Psoas muscle (tissue), 8 donors: ENCODE results near the gene TIMP1. TPM values are rescaled to one million over a fixed set of nuclear protein-coding genes. Genes with fewer than 3 reads are reported as not detected.
"Not testable (repeated sequence)": the region's sequence is repeated elsewhere in the genome, so short reads cannot be mapped to it uniquely, and the experiment has no call there.

ENCODE experiments used
- ATAC-seq, 4 donors: fragments of 200-7000 bp; cut with Tn5 transposase; one replicate each; pipeline ENCODE4 v1.9.1; 2020; ENCODE audit warnings: moderate library complexity in 3 of 4, mild to moderate bottlenecking in 2 of 4
- DNase-seq, 2 donors: peaks; one replicate each; pipeline ENCODE4 v3.0.0-alpha.2; 2020
- H3K27ac ChIP-seq: fragments of 200-600 bp; one replicate; pipeline ENCODE4 v1.8.0; 2022
- H3K27me3 ChIP-seq, 3 donors: fragments of 200-600 bp in 1 of 3; one replicate each; pipeline versions ENCODE4 v1.6.1 to v1.8.0; 2013 to 2022; ENCODE audit warnings: low read length in 2 of 3, mild to moderate bottlenecking in 2 of 3, moderate library complexity in 1 of 3; ENCODE audit not compliant: insufficient read depth in 3 of 3
- H3K36me3 ChIP-seq, 2 donors: fragments of 200-600 bp in 1 of 2; one replicate each; pipeline versions ENCODE4 v1.6.1 to v1.8.0; 2013 to 2022; ENCODE audit warnings: low read depth in 1 of 2, mild to moderate bottlenecking in 1 of 2, moderate library complexity in 1 of 2; ENCODE audit not compliant: insufficient read depth in 1 of 2
- H3K4me1 ChIP-seq: fragments of 200-600 bp; one replicate; pipeline ENCODE4 v1.8.0; 2022
- H3K4me3 ChIP-seq: fragments of 200-600 bp; one replicate; pipeline ENCODE4 v1.8.0; 2022; ENCODE audit warnings: mild to moderate bottlenecking
- H3K9me3 ChIP-seq: fragments of 200-600 bp; one replicate; pipeline ENCODE4 v1.8.0; 2022
- WGBS, 3 donors: extraction: QIAGEN DNeasy Blood & Tissue Kit; methylation state at CpG; one replicate each; pipeline versions ENCODE4 v1.1.6 to v1.1.7; 2013; 5-methylcytosine and 5-hydroxymethylcytosine counted together
- intact Hi-C, 2 donors: fragments of 100-400 bp; cut with DNase I; formaldehyde crosslinking; loops; one replicate each; pipeline versions ENCODE4 v1.11.0 to v1.14.2; 2022
- polyA plus RNA-seq, 3 donors: library from polyadenylated mRNA; stranded (reverse); fragments of 200-250 nt; gene quantifications; one replicate each; pipeline ENCODE4 v1.2.3, GENCODE V29; 2013
- total RNA-seq, 4 donors: library from RNA; stranded (reverse); fragmentation: NEBNext Ultra II Directional in 2 of 4; extraction: Animal tissue kit (Norgen Biotek cat#: 25700) in 2 of 4; gene quantifications; one replicate each; pipeline versions ENCODE4 v1.2.1 to v1.2.4, GENCODE V29; 2021 to 2023
- TF ChIP-seq, protein P1 (sequence below): fragments of 200-600 bp; IDR thresholded peaks from one replicate; pipeline ENCODE4 v1.8.0; 2022; ENCODE audit warnings: antibody characterized with exemption
- donor health status: healthy with polysubstance abuse.
- donor health status: DM: no; HTN: no; CAD: no; lungs with moderate emphysema.
- donor health status: Bipolar disorder and iron deficiency.
- donor health status: healthy.
- donor health status: DM: yes; HTN: yes; CAD: no.
- donor health status: DM: no; HTN: no; CAD: no.
- donor health status: DM: no; HTN: no; CAD: no.
- donor health status: DM: yes; HTN: yes; CAD: no.

Gene TIMP1
- total and polyA plus RNA-seq, 7 donors: 15.7 to 190 (median 36.2) TPM

DNA sequence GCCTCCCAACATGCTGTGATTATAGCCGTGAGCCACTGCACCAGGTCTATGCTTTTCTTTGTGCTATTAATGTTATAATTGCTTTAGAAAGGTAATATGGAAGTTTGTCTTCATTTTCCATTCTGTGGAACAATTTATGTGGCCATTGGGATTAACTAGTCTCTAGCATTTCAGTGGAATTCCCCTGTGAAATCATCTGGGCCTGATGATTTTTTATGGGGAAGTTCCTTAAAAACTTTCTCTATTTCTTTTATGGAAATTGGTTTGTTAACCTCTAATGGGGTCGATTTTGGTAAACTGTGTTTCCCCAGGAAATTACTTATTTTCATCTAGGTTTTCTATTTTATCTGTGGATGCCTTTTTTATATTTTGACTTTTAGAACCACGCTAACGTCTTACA lies 11.3 kb downstream of the TIMP1 start:
- ATAC-seq: no peak
- no peak for DNase-seq

DNA sequence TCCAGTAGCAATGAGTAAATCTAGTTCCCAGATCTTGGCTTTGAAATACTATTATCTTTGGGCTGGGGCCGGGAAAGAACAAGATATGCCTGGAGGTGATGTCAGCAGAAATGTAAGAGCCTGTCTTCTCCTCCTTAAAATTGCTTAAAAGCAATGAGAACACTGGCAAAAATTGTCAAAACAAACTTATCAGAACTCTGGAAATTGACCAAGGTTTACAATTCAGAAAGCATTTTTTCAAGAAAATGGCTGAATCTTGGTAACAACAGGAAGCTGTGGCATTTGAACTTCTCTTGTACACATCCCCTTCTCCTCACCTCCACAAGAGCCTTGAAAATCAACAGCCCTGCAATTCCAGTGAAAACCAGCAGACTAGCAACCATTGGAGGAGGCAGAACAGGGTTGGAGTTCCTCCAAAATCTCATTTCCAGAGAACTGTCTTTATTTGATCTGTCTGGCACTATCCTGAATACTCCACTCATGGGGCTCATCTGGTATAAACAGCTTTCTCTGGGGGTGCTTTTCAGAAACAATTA lies 13.5 kb downstream of the TIMP1 start:
- WGBS, 3 donors: 54 to 61% (median 55%) methylated on average over 1 of the region's 1 CpG
- intact Hi-C loops: no loop called here
- H3K27me3 ChIP-seq: no peaks in the 10 kb centered on the region
- no peak for DNase-seq
- no peaks in the 10 kb centered on the region for H3K4me1 ChIP-seq
- TF ChIP-seq, protein P1, sequence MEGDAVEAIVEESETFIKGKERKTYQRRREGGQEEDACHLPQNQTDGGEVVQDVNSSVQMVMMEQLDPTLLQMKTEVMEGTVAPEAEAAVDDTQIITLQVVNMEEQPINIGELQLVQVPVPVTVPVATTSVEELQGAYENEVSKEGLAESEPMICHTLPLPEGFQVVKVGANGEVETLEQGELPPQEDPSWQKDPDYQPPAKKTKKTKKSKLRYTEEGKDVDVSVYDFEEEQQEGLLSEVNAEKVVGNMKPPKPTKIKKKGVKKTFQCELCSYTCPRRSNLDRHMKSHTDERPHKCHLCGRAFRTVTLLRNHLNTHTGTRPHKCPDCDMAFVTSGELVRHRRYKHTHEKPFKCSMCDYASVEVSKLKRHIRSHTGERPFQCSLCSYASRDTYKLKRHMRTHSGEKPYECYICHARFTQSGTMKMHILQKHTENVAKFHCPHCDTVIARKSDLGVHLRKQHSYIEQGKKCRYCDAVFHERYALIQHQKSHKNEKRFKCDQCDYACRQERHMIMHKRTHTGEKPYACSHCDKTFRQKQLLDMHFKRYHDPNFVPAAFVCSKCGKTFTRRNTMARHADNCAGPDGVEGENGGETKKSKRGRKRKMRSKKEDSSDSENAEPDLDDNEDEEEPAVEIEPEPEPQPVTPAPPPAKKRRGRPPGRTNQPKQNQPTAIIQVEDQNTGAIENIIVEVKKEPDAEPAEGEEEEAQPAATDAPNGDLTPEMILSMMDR: no peak
- peaks cover 24% of the 10 kb centered on the region for H3K9me3 ChIP-seq
- H3K27ac ChIP-seq: no peak overlapping the region
- H3K4me3 ChIP-seq: no peak overlapping the region
- no peak for ATAC-seq
- H3K36me3 ChIP-seq: no peaks in the 10 kb centered on the region

More for the DNA sequence above, 11.3 kb downstream of the TIMP1 start:
- Histone ChIP-seq H3K27me3 (no peaks in the 10 kb centered on the region), H3K4me3 (no peak overlapping the region), H3K36me3 (no peaks in the 10 kb centered on the region), H3K4me1 (no peaks in the 10 kb centered on the region), H3K27ac (no peak overlapping the region), H3K9me3 (peaks cover 13% of the 10 kb centered on the region)
- TF ChIP-seq, protein P1: no peak
- intact Hi-C loops: no loop called here
- WGBS, 3 donors: 52 to 61% (median 57%) methylated on average over 4 of the region's 4 CpGs

- no peak overlapping the region for H3K27ac ChIP-seq
These were observed 14.0 kb downstream of the TIMP1 start for GRCh38 chrX:47596256-47596655.

DNA sequence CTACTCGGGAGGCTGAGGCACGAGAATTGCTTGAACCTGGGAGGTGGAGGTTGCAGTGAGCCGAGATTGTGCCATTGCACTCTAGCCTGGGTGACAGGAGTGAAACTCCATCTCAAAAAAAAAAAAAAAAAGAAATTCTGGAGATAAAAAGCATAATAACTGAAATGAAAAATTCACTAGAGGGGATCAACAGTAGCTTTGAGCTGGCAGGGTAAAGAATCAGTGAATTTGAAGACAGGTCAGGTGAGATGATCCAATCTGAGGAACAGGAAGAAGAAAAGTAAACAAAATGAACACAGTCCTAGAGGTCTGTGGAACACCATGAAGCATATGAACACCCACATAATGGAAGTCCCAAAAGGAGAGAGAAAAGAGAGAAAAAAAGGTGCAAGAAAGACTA lies 15.0 kb downstream of the TIMP1 start:
- no peaks in the 10 kb centered on the region for H3K27me3 ChIP-seq
- intact Hi-C loops: no loop called here
- H3K36me3 ChIP-seq: no peaks in the 10 kb centered on the region
- no peak overlapping the region for H3K27ac ChIP-seq
- TF ChIP-seq, protein P1: no peak
- H3K9me3 ChIP-seq: peaks cover 24% of the 10 kb centered on the region
- DNase-seq: no peak
- ATAC-seq: no peak
- WGBS, 3 donors: 68 to 89% (median 84%) methylated on average over 3 of the region's 3 CpGs
- H3K4me1 ChIP-seq: no peaks in the 10 kb centered on the region
- H3K4me3 ChIP-seq: no peak overlapping the region

More at GRCh38 chrX:47596256-47596655, 14.0 kb downstream of the TIMP1 start:
- ATAC-seq (no peak), DNase-seq (no peak)
- intact Hi-C loops: no loop called here
- TF ChIP-seq, protein P1: no peak
- 71 to 87% (median 81%) methylated on average over 2 of the region's 2 CpGs for WGBS, 3 donors
- Histone ChIP-seq H3K4me1 (no peaks in the 10 kb centered on the region), H3K27me3 (no peaks in the 10 kb centered on the region), H3K4me3 (no peak overlapping the region), H3K9me3 (peaks cover 24% of the 10 kb centered on the region), H3K36me3 (no peaks in the 10 kb centered on the region)

DNA sequence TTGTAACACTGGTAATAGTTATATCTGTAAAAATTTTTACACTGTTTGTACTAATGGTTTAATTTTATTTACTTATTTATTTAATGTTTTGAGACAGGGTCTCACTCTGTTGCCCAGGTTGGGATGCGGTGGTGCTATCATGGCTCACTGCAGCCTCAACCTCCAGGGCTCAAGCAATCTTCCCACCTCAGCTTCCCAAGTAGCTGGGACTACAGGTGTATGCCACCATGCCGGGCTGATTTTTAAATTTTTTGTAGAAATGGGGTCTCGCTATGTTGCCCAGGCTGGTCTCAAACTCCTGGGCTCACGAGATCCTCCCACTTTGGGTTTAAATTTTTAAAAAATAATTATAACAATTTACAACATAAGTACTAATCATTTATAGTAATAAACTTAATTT lies 20.9 kb downstream of the TIMP1 start:
- ATAC-seq: not testable (repeated sequence)
- WGBS, 3 donors: 87 to 90% (median 89%) methylated on average over 4 of the region's 4 CpGs

More for the DNA sequence above, 20.9 kb downstream of the TIMP1 start:
- H3K36me3 ChIP-seq, H3K4me3 ChIP-seq, H3K27me3 ChIP-seq, intact Hi-C loops, DNase-seq, H3K4me1 ChIP-seq, H3K27ac ChIP-seq: not testable (repeated sequence)
- H3K9me3 ChIP-seq: peaks cover 11% of the 10 kb centered on the region
